ENCODE results near the gene INSR.

Gene INSR

DNA sequence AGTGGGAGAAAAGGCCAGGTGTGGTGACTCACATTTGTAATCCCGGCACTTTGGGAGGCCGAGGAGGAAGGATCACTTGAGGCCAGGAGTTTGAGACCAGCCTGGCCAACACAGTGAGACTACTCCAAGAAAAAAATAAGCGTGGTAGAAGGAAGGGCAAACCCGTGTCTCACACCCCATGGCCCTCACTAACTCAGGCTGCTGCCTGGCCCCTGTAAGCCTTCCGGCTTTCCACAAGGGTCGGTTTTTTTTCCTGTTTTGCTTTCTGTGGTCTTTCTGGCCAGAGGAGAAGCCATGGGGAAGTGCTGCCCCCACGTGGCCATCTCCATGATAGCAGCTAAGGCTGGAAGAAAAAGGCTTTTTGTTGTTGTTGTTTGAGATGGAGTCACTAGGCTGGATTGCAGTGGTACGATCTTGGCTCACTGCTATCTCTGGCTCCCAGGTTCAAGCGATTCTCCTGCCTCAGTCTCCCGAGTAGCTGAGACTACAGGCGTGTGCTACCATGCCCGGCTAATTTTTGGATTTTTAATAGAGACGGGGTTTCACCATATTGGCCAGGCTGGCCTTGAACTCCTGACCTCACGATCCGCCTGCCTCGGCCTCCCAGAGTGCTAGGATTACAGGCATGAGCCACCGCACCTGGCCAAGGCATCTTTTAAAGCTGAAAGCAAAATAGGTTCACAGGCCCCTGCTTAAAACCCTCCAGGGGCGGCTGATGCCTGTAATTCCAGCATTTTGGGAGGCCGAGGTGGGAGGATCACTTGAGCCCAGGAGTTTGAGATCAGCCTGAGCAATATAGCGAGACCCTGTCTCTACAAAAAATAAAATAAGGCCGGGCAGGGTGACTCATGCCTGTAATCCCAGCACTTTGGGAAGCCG, 47.0 kb upstream of the INSR start:
- DNase-seq (ENCODE audit: low read depth in 1 of 2, low spot score in 1 of 2), result peak; percentile 64 to 88
- Histone ChIP-seq H3K27me3 (ENCODE audit: insufficient read depth, poor library complexity, severe bottlenecking) (no peaks in the 10 kb centered on the region), H3K4me3 (replicated peaks; ENCODE audit: insufficient read depth, low read length) (no peak overlapping the region), H3K27ac (replicated peaks) (peak overlapping the region; percentile 87)
- TF ChIP-seq SPI1 (IDR thresholded peaks at IDR 0.05; ENCODE audit: borderline replicate concordance, low read depth) (no peak), GABPA (IDR thresholded peaks at IDR 0.05; ENCODE audit: low read depth) (no peak)
- TF ChIP-seq, protein P1, sequence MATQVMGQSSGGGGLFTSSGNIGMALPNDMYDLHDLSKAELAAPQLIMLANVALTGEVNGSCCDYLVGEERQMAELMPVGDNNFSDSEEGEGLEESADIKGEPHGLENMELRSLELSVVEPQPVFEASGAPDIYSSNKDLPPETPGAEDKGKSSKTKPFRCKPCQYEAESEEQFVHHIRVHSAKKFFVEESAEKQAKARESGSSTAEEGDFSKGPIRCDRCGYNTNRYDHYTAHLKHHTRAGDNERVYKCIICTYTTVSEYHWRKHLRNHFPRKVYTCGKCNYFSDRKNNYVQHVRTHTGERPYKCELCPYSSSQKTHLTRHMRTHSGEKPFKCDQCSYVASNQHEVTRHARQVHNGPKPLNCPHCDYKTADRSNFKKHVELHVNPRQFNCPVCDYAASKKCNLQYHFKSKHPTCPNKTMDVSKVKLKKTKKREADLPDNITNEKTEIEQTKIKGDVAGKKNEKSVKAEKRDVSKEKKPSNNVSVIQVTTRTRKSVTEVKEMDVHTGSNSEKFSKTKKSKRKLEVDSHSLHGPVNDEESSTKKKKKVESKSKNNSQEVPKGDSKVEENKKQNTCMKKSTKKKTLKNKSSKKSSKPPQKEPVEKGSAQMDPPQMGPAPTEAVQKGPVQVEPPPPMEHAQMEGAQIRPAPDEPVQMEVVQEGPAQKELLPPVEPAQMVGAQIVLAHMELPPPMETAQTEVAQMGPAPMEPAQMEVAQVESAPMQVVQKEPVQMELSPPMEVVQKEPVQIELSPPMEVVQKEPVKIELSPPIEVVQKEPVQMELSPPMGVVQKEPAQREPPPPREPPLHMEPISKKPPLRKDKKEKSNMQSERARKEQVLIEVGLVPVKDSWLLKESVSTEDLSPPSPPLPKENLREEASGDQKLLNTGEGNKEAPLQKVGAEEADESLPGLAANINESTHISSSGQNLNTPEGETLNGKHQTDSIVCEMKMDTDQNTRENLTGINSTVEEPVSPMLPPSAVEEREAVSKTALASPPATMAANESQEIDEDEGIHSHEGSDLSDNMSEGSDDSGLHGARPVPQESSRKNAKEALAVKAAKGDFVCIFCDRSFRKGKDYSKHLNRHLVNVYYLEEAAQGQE (IDR thresholded peaks at IDR 0.05; ENCODE audit: insufficient replicate concordance, low read depth), result no peak
- TF ChIP-seq, protein P2, sequence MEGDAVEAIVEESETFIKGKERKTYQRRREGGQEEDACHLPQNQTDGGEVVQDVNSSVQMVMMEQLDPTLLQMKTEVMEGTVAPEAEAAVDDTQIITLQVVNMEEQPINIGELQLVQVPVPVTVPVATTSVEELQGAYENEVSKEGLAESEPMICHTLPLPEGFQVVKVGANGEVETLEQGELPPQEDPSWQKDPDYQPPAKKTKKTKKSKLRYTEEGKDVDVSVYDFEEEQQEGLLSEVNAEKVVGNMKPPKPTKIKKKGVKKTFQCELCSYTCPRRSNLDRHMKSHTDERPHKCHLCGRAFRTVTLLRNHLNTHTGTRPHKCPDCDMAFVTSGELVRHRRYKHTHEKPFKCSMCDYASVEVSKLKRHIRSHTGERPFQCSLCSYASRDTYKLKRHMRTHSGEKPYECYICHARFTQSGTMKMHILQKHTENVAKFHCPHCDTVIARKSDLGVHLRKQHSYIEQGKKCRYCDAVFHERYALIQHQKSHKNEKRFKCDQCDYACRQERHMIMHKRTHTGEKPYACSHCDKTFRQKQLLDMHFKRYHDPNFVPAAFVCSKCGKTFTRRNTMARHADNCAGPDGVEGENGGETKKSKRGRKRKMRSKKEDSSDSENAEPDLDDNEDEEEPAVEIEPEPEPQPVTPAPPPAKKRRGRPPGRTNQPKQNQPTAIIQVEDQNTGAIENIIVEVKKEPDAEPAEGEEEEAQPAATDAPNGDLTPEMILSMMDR (IDR thresholded peaks at IDR 0.05; ENCODE audit: insufficient read depth, low read length), result peak; percentile 86

- Histone ChIP-seq H3K4me3 (replicated peaks; ENCODE audit: insufficient read depth, low read length) (no peak overlapping the region), H3K27me3 (ENCODE audit: insufficient read depth, poor library complexity, severe bottlenecking) (no peaks in the 10 kb centered on the region), H3K27ac (replicated peaks) (peak overlapping the region; percentile 87)
- DNase-seq (ENCODE audit: low read depth in 1 of 2, low spot score in 1 of 2), result peak; percentile 92 to 97
- TF ChIP-seq SPI1 (IDR thresholded peaks at IDR 0.05; ENCODE audit: borderline replicate concordance, low read depth) (peak; percentile 34; the same call in 1 of the 2 replicates), POLR2AphosphoS5 (IDR thresholded peaks at IDR 0.05; ENCODE audit: low read depth) (peak; percentile 87), GABPA (IDR thresholded peaks at IDR 0.05; ENCODE audit: low read depth) (no peak; the same call in 1 of the 2 replicates)
- TF ChIP-seq, protein P1 (IDR thresholded peaks at IDR 0.05; ENCODE audit: insufficient replicate concordance, low read depth), result no peak
- TF ChIP-seq, protein P2 (IDR thresholded peaks at IDR 0.05; ENCODE audit: insufficient read depth, low read length), result peak; percentile 23
These were observed 43.4 kb upstream of the INSR start for GRCh38 chr19:7337380-7338194.

- Histone ChIP-seq H3K4me3 (replicated peaks; ENCODE audit: insufficient read depth, low read length) (no peak overlapping the region), H3K27ac (replicated peaks) (peak overlapping the region; percentile 87), H3K27me3 (ENCODE audit: insufficient read depth, poor library complexity, severe bottlenecking) (no peaks in the 10 kb centered on the region)
- TF ChIP-seq POLR2AphosphoS5 (IDR thresholded peaks at IDR 0.05; ENCODE audit: low read depth), result no peak
- no peak for TF ChIP-seq GABPA (IDR thresholded peaks at IDR 0.05; ENCODE audit: low read depth)
- TF ChIP-seq SPI1 (IDR thresholded peaks at IDR 0.05; ENCODE audit: borderline replicate concordance, low read depth), result no peak
- TF ChIP-seq, protein P2 (IDR thresholded peaks at IDR 0.05; ENCODE audit: insufficient read depth, low read length), result no peak
- TF ChIP-seq, protein P1 (IDR thresholded peaks at IDR 0.05; ENCODE audit: insufficient replicate concordance, low read depth), result no peak
- DNase-seq (ENCODE audit: low read depth in 1 of 2, low spot score in 1 of 2), result no peak
These were observed 42.2 kb upstream of the INSR start for GRCh38 chr19:7336321-7336973.
